ENCODE results near the gene MID1. TPM values are rescaled to one million over a fixed set of nuclear protein-coding genes. Genes with fewer than 3 reads are reported as not detected.

MID1 gene
- total and polyA plus RNA-seq, 9 of the 15 experiments (the other 6 are each of a cell fraction or from before 2014, with no cell fraction given) = 0.07 to 0.54 (median 0.33) TPM

DNA sequence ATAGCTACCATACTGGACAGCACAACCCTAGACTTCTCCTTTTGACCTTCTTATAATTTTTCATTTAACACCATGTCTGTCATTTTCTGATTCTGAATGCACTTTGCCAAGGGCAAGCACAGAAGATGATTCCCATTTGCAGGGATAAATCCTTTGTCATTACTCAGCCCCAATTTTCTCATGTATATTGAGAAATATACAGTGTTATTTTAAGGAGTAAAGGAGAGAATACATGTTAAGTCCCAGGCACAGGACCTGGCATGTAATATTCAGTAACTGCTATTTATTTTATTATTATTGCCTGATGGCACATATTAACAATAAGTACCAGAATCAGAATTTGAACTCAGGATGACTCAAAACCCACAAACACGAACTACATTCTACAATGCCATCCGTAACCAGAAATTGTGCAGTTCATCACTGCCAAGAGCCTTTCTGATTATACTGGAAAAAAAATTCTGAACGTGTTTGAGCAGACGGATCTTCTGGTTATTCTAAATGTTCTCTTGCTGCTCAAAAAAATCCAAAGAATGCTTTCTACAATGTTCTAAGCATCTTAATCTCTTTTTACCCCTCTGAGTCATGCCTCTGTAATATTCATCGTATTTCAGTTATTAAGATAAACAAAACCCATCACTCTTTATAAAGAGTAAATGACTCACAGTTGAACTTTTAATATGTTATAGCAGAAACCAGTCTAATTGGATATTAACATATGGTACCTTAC is 170.0 kb downstream of the MID1 start:
- Histone ChIP-seq H3K9me3 (replicated peaks; ENCODE audit: control insufficient read depth, insufficient read depth, low read depth, low read length) (no peaks in the 10 kb centered on the region), H3K9ac (ENCODE audit: insufficient read depth in 1 of 2, low read depth in 2 of 2, low read length in 2 of 2) (no peak overlapping the region), H3K4me2 (ENCODE audit: insufficient read depth, low read length) (no peak overlapping the region), H3K79me2 (ENCODE audit: control insufficient read depth, insufficient read depth, low read length) (no peaks in the 10 kb centered on the region), H4K20me1 (replicated peaks; ENCODE audit: control insufficient read depth, insufficient read depth, low read length) (no peaks in the 10 kb centered on the region), H3K4me1 (replicated peaks in 1 of 2; ENCODE audit: control insufficient read depth in 2 of 2, insufficient read depth in 2 of 2, low read length in 2 of 2) (no peaks in the 10 kb centered on the region), H3K27me3 (ENCODE audit: control insufficient read depth in 2 of 2, insufficient read depth in 2 of 2, low read length in 2 of 2) (0 out of 5 replicates have a peak, but pooled peaks cover 0 to 4% of the 10 kb centered on the region in 2 experiments), H3K9me1 (ENCODE audit: control insufficient read depth, insufficient read depth, low read length) (no peaks in the 10 kb centered on the region), H2AFZ (ENCODE audit: low read depth, low read length) (no peak overlapping the region), H3K36me3 (ENCODE audit: control insufficient read depth, insufficient read depth, low read length) (no peaks in the 10 kb centered on the region), H3K4me3 (no peak overlapping the region), H3K27ac (ENCODE audit: extremely low read depth, low read depth, low read length) (no peak overlapping the region)
- FAIRE-seq = no peak
- no TSS peak for BruUV-seq (replicated peaks)
- ATAC-seq = no peak
- intact Hi-C loops (cut with micrococcal nuclease) = no loop called here
- 3% methylated on average over 5 of the region's 5 CpGs for WGBS (ENCODE audit: insufficient coverage, low coverage, missing lambda C conversion rate)
- DNase-seq (ENCODE audit: extremely low read depth in 1 of 4, low spot score in 3 of 4) = no peak
- POLR2A ChIA-PET = no interaction called here
- in situ Hi-C loops (cut with MboI) = no loop called here
- no peak for TF ChIP-seq TAF9B (IDR thresholded peaks at IDR 0.05; ENCODE audit: partially characterized antibody)
- no peak for TF ChIP-seq TAF7 (tag; IDR thresholded peaks at IDR 0.05)
- TF ChIP-seq IFI16 (CRISPR knock-in tag; IDR thresholded peaks at IDR 0.05) = no peak
- TF ChIP-seq, protein P1, sequence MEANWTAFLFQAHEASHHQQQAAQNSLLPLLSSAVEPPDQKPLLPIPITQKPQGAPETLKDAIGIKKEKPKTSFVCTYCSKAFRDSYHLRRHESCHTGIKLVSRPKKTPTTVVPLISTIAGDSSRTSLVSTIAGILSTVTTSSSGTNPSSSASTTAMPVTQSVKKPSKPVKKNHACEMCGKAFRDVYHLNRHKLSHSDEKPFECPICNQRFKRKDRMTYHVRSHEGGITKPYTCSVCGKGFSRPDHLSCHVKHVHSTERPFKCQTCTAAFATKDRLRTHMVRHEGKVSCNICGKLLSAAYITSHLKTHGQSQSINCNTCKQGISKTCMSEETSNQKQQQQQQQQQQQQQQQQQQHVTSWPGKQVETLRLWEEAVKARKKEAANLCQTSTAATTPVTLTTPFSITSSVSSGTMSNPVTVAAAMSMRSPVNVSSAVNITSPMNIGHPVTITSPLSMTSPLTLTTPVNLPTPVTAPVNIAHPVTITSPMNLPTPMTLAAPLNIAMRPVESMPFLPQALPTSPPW (CRISPR knock-in tag; IDR thresholded peaks at IDR 0.05) = no peak
- no peak for TF ChIP-seq ZBED1 (IDR thresholded peaks at IDR 0.05)
- TF ChIP-seq ZNF57 (CRISPR knock-in tag; IDR thresholded peaks at IDR 0.05) = no peak
- no peak for TF ChIP-seq CREB3L1 (IDR thresholded peaks at IDR 0.05; ENCODE audit: borderline replicate concordance, low read depth)
- no peak for TF ChIP-seq SRSF7 (optimal IDR thresholded peaks at IDR 0.05; ENCODE audit: low read depth, low read length)
- no peak for TF ChIP-seq KAT2B (IDR thresholded peaks at IDR 0.05; ENCODE audit: low read depth, low read length)
- TF ChIP-seq KDM5B (IDR thresholded peaks at IDR 0.05; ENCODE audit: insufficient replicate concordance, low read depth, low read length) = no peak
- TF ChIP-seq ZNF143 (CRISPR knock-in tag; IDR thresholded peaks at IDR 0.05) = no peak
- CTCF ChIA-PET (ENCODE audit: low intra/inter-chr PET ratio) = no interaction called here
